Sigmoid colon (tissue), 7 donors: ENCODE data around the gene RALY. TPM values are rescaled to one million over a fixed set of nuclear protein-coding genes. Genes with fewer than 3 reads are reported as not detected.

Experiments used
- DNase-seq: peaks from one replicate; pipeline ENCODE4 v3.0.0-alpha.2; 2019
- H3K27ac ChIP-seq, 4 donors: fragments of 200-600 bp; sonication (generic); one replicate each; pipeline ENCODE4 v1.5.1; 2016 to 2019; ENCODE audit warnings: mild to moderate bottlenecking in 1 of 4
- H3K27me3 ChIP-seq, 3 donors: fragments of 200-600 bp; sonication (generic); one replicate each; pipeline ENCODE4 v1.5.1; 2019; ENCODE audit warnings: mild to moderate bottlenecking in 1 of 3
- H3K36me3 ChIP-seq, 4 donors: fragments of 200-600 bp; sonication (generic); one replicate each; pipeline ENCODE4 v1.5.1; 2016 to 2019
- H3K4me1 ChIP-seq, 4 donors: fragments of 200-600 bp; sonication (generic); one replicate each; pipeline ENCODE4 v1.5.1; 2017 to 2019
- H3K4me3 ChIP-seq, 4 donors: fragments of 200-600 bp; sonication (generic); one replicate each; pipeline ENCODE4 v1.5.1; 2017 to 2019; ENCODE audit warnings: mild to moderate bottlenecking in 2 of 4, moderate library complexity in 1 of 4
- H3K9me3 ChIP-seq, 4 donors: fragments of 200-600 bp in 3 of 4; sonication (generic) in 3 of 4; one replicate each; pipeline versions ENCODE4 v1.5.1 to v1.6.1; 2013 to 2019
- EP300 ChIP-seq, 4 donors: sonication (generic); formaldehyde crosslinking; IDR thresholded peaks; one replicate each; pipeline ENCODE4 v1.6.1; 2017; ENCODE audit warnings: antibody characterized with exemption in 4 of 4
- POLR2A ChIP-seq, 2 donors: fragments of 450-650 bp; IDR thresholded peaks; one replicate each; pipeline ENCODE4 v1.6.1; 2016; ENCODE audit warnings: antibody characterized with exemption in 2 of 2, mild to moderate bottlenecking in 2 of 2, moderate library complexity in 2 of 2
- POLR2AphosphoS5 ChIP-seq, 4 donors: sonication (generic); formaldehyde crosslinking; IDR thresholded peaks; one replicate each; pipeline ENCODE4 v1.6.1; 2017; ENCODE audit warnings: antibody characterized with exemption in 4 of 4
- WGBS, 2 donors: extraction: QIAGEN DNeasy Blood & Tissue Kit; methylation state at CpG; one replicate each; pipeline ENCODE4 v1.1.7; 2013; 5-methylcytosine and 5-hydroxymethylcytosine counted together
- intact Hi-C: fragments of 100-400 bp; cut with DNase I; formaldehyde crosslinking; loops from one replicate; pipeline ENCODE4 v1.15.1; 2023
- polyA plus RNA-seq, 3 donors: library from polyadenylated mRNA; stranded (reverse); fragments of 200-250 nt; gene quantifications; one replicate each; pipeline ENCODE4 v1.2.3, GENCODE V29; 2013
- total RNA-seq, 4 donors: library from RNA; depleted of rRNA; stranded (reverse); fragments of >200 nt; gene quantifications; one replicate each; pipeline ENCODE4 v1.1.0, GENCODE V29; 2016
- TF ChIP-seq, protein P1 (sequence below), 4 experiments: fragments of 450-650 bp in 3 of 4; fragments of 200-600 bp in 1 of 4; IDR thresholded peaks; one replicate each; pipeline ENCODE4 v1.5.1; 2016 to 2019; ENCODE audit warnings: antibody characterized with exemption in 4 of 4, mild to moderate bottlenecking in 3 of 4, moderate library complexity in 2 of 4
- donor health status: healthy with polysubstance abuse.
- donor health status: Bipolar disorder and iron deficiency.
- donor health status: healthy.

The RALY gene
- total and polyA plus RNA-seq, 7 donors: 75.1 to 233 (median 94.5) TPM

DNA sequence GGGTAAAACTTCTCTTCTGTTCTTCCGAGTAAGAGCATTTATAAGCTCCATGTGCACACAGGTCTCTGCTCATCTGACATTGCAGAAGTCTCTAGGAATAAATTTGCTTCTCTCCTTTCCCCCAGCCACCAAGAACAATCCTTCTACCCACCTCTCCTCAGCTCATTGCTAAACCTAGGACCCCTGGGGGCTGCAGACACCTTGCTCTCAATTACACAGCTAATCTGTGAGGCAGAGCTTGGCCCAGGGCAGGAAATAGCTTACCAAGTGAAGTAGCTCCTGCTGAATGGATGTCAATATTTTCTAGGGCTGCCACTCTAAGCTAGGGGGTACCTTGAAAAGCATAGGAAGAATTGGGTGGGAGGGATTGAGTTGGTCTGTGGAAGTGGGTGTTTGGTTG is 74.3 kb downstream of the RALY start:
- H3K36me3 ChIP-seq: peaks cover 0 to 11% (median 5%) of the 10 kb centered on the region in 4 donors
- H3K4me1 ChIP-seq: peaks cover 0 to 34% (median 27%) of the 10 kb centered on the region in 4 donors
- H3K27me3 ChIP-seq: no peaks in the 10 kb centered on the region

DNA sequence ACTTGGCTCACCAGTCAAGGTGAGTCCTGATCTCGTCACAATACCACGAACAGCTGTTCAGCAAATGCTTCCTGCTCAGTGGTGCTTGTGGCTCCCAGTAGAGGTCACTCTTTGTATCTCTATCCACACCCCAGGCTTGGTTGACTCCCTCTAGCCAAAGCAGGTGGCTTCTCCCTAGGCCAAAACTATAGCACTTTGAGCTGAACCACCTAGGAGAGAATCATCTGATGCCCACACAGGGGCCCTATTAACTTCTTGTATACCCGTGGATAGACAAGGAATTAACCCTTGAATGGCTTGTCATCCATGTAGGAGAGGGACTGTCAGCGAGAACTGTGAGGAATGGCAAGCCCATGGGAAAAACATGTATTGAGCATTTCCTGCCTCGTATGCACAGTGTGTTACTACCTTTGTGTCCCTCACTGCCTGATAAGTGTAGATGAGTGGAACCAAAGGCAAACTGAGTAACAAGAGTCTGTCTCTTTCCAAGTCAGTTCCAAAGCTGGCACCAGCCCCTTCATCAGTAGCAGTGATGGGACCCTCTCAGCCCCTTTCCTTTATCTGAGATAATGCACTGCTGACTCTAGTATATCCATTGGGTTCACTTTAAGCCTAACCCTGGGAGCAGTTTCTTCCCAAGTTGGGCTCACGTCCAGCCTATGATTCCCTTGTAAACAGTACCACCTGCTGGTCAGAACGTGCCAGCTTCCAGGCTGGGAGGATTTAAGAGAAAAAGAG is 75.8 kb downstream of the RALY start:
- Histone ChIP-seq H3K9me3 (no peaks in the 10 kb centered on the region), H3K27me3 (no peaks in the 10 kb centered on the region), H3K4me1 (peaks cover 0 to 30% (median 22%) of the 10 kb centered on the region in 4 donors), H3K36me3 (peaks cover 0 to 20% (median 14%) of the 10 kb centered on the region in 4 donors), H3K4me3 (no peak overlapping the region), H3K27ac (peak overlapping the region in 3 of 4 donors; percentile 3 to 59 (median 36))
- 18 to 25% methylated on average over 7 of the region's 7 CpGs for WGBS, 2 donors
- DNase-seq: peak; percentile 92
- intact Hi-C loops: loop anchor here (1.0 to 5.0 kb wide), 4 partner anchors 59 to 207 kb away; no protein-coding TSS in a partner anchor
- TF ChIP-seq, protein P1, sequence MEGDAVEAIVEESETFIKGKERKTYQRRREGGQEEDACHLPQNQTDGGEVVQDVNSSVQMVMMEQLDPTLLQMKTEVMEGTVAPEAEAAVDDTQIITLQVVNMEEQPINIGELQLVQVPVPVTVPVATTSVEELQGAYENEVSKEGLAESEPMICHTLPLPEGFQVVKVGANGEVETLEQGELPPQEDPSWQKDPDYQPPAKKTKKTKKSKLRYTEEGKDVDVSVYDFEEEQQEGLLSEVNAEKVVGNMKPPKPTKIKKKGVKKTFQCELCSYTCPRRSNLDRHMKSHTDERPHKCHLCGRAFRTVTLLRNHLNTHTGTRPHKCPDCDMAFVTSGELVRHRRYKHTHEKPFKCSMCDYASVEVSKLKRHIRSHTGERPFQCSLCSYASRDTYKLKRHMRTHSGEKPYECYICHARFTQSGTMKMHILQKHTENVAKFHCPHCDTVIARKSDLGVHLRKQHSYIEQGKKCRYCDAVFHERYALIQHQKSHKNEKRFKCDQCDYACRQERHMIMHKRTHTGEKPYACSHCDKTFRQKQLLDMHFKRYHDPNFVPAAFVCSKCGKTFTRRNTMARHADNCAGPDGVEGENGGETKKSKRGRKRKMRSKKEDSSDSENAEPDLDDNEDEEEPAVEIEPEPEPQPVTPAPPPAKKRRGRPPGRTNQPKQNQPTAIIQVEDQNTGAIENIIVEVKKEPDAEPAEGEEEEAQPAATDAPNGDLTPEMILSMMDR (IDR thresholded peaks at IDR 0.05): peak; percentile 79 to 92 (median 85)
- no peak for TF ChIP-seq POLR2A (IDR thresholded peaks at IDR 0.05)
- no peak for TF ChIP-seq EP300 (IDR thresholded peaks at IDR 0.05)
- peak; percentile 15 to 72 (median 53) for TF ChIP-seq POLR2AphosphoS5 (IDR thresholded peaks at IDR 0.05)

More for the DNA sequence above, 74.3 kb downstream of the RALY start:
- intact Hi-C loops: loop anchor here (2.0 to 5.0 kb wide), 3 partner anchors 61 to 205 kb away; no protein-coding TSS in a partner anchor
- Histone ChIP-seq H3K27ac (no peak overlapping the region), H3K4me3 (no peak overlapping the region), H3K9me3 (no peaks in the 10 kb centered on the region)
- DNase-seq: no peak
- TF ChIP-seq POLR2A (IDR thresholded peaks at IDR 0.05): no peak
- TF ChIP-seq, protein P1 (IDR thresholded peaks at IDR 0.05): no peak
- no peak for TF ChIP-seq POLR2AphosphoS5 (IDR thresholded peaks at IDR 0.05)
- WGBS, 2 donors: 90 to 98% methylated on average over 1 of the region's 1 CpG

DNA sequence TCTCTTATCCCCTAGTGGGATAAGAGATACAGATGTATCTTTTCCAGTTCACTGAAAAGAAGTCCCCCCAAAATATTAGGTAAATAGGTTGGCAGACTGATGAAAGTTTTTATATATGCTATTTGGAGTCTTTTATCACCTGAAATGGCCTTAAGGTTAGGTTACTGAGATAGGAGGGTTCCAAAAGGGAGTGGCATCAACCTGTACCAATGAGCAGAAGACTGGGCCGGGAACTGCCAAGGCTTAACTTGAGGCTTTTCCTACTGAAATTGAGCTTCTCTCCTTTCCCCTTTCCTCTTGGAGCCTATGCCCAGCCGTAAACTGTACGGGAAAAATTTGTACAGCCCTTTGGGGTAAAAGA is 76.3 kb downstream of the RALY start:
- Histone ChIP-seq H3K27ac (no peak overlapping the region), H3K36me3 (peaks cover 0 to 23% (median 16%) of the 10 kb centered on the region in 4 donors), H3K4me1 (peaks cover 0 to 24% (median 17%) of the 10 kb centered on the region in 4 donors), H3K9me3 (no peaks in the 10 kb centered on the region), H3K27me3 (no peaks in the 10 kb centered on the region), H3K4me3 (no peak overlapping the region)
- 78 to 89% methylated on average over 3 of the region's 3 CpGs for WGBS, 2 donors
- intact Hi-C loops: no loop called here
- TF ChIP-seq EP300 (IDR thresholded peaks at IDR 0.05) (no peak), POLR2A (IDR thresholded peaks at IDR 0.05) (no peak), POLR2AphosphoS5 (IDR thresholded peaks at IDR 0.05) (no peak)
- TF ChIP-seq, protein P1 (IDR thresholded peaks at IDR 0.05): no peak
- DNase-seq: no peak

DNA sequence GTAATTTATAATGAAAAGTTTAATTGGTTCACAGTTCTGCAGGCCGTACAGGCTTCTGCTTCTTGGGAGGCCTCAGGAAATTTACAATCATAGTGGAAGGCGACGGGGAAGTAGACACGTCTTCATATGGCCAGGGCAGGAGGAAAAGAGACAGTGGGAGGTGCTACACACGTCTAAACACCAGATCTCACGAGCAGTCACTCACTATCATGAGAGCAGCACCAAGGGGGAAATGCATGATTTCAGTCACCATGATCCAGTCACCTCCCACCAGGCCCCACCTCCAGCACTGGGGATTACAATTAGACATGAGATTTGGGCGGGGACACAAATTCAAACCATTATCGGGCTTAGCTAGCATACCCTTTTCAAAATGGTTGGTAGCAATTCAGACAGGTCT is 77.1 kb downstream of the RALY start:
- WGBS, 2 donors: 82 to 87% methylated on average over 8 of the region's 8 CpGs

More for the DNA sequence above, 77.1 kb downstream of the RALY start:
- no peak for DNase-seq
- TF ChIP-seq POLR2AphosphoS5 (IDR thresholded peaks at IDR 0.05) (no peak), EP300 (IDR thresholded peaks at IDR 0.05) (no peak), POLR2A (IDR thresholded peaks at IDR 0.05) (no peak)
- TF ChIP-seq, protein P1 (IDR thresholded peaks at IDR 0.05): no peak
- Histone ChIP-seq H3K27ac (no peak overlapping the region), H3K4me3 (no peak overlapping the region), H3K36me3 (peaks cover 0 to 31% (median 17%) of the 10 kb centered on the region in 4 donors), H3K9me3 (no peaks in the 10 kb centered on the region), H3K27me3 (no peaks in the 10 kb centered on the region), H3K4me1 (peaks cover 0 to 16% (median 9%) of the 10 kb centered on the region in 4 donors)
- intact Hi-C loops: no loop called here
